ENCODE data around the gene GPHA2.
A peak's percentile ranks its signal among the peaks of the same experiment; 100 is the strongest.
"Not testable (repeated sequence)": the region's sequence is repeated elsewhere in the genome, so short reads cannot be mapped to it uniquely, and the experiment has no call there.

The GPHA2 gene

GRCh38 chr11:64935359-64936081, at the start of gene GPHA2:
TSS of gene GPHA2 (minus strand) at chr11:64935893. CDS start at chr11:64935460, 433 bp downstream.
- no peak within 1 kb of the TSS for H3K4me3 ChIP-seq (ENCODE audit: control insufficient read depth, low read depth, low read length)
- no peak for TF ChIP-seq CTCF (conservative IDR thresholded peaks at IDR 0.05; ENCODE audit: control insufficient read depth, insufficient read depth, low read depth, low read length)
- DNase-seq (ENCODE audit: low read depth) = peak; percentile 11

- not testable (repeated sequence) for H3K4me3 ChIP-seq (ENCODE audit: control insufficient read depth, low read depth, low read length); DNase-seq (ENCODE audit: low read depth)
Measured at GRCh38 chr11:64983339-64983738, 47.6 kb upstream of the GPHA2 start.

- no peak overlapping the region for H3K4me3 ChIP-seq (ENCODE audit: control insufficient read depth, low read depth, low read length)
- no peak for TF ChIP-seq CTCF (conservative IDR thresholded peaks at IDR 0.05; ENCODE audit: control insufficient read depth, insufficient read depth, low read depth, low read length)
- DNase-seq (ENCODE audit: low read depth) = no peak
Measured at GRCh38 chr11:64976651-64977050, 41.0 kb upstream of the GPHA2 start.

- no peak for TF ChIP-seq CTCF (conservative IDR thresholded peaks at IDR 0.05; ENCODE audit: control insufficient read depth, insufficient read depth, low read depth, low read length)
- no peak overlapping the region for H3K4me3 ChIP-seq (ENCODE audit: control insufficient read depth, low read depth, low read length)
- no peak for DNase-seq (ENCODE audit: low read depth)
Measured at GRCh38 chr11:64974124-64974523, 38.4 kb upstream of the GPHA2 start.

GRCh38 chr11:64971421-64972233, 35.9 kb upstream of the GPHA2 start, which contains the start of gene MAJIN:
TSS of gene MAJIN (minus strand) at chr11:64972108. CDS start at chr11:64959405, 12,703 bp downstream.
- no peak for TF ChIP-seq CTCF (conservative IDR thresholded peaks at IDR 0.05; ENCODE audit: control insufficient read depth, insufficient read depth, low read depth, low read length)
- peak within 1 kb of the TSS; percentile 22 for H3K4me3 ChIP-seq (ENCODE audit: control insufficient read depth, low read depth, low read length)
- peak; percentile 63 for DNase-seq (ENCODE audit: low read depth)

GRCh38 chr11:64970731-64971151, 35.0 kb upstream of the GPHA2 start:
- no peak for TF ChIP-seq CTCF (conservative IDR thresholded peaks at IDR 0.05; ENCODE audit: control insufficient read depth, insufficient read depth, low read depth, low read length)
- no peak for DNase-seq (ENCODE audit: low read depth)
- no peak overlapping the region for H3K4me3 ChIP-seq (ENCODE audit: control insufficient read depth, low read depth, low read length)

- TF ChIP-seq CTCF (conservative IDR thresholded peaks at IDR 0.05; ENCODE audit: control insufficient read depth, insufficient read depth, low read depth, low read length) = no peak
- H3K4me3 ChIP-seq (ENCODE audit: control insufficient read depth, low read depth, low read length) = no peak overlapping the region
- DNase-seq (ENCODE audit: low read depth) = peak; percentile 36
Measured at GRCh38 chr11:64969209-64969608, 33.5 kb upstream of the GPHA2 start.
